Calu3 (cell line): ENCODE measurements around the gene HDAC4. TPM values are rescaled to one million over a fixed set of nuclear protein-coding genes. Genes with fewer than 3 reads are reported as not detected.

Experiments
- BruUV-seq: library from RNA; stranded (reverse); fragments of 400-500 nt; replicated peaks from 2 replicates; lab custom pipeline; 2021; lab: Mats Ljungman, UMichigan
- CTCF ChIA-PET: fragments of 300-600 bp; sonication (Branson Sonifier 250); formaldehyde crosslinking; loops from one replicate; lab custom pipeline; 2022; ENCODE audit warnings: antibody characterized with exemption; lab: Charles Lee
- DNase-seq: peaks from one replicate; pipeline ENCODE4 v3.0.0; 2022
- H3K27ac Mint-ChIP-seq: one replicate; pipeline ENCODE4 v1.8.0; 2022; ENCODE audit warnings: mixed read lengths; ENCODE audit not compliant: unreplicated experiment
- H3K27me3 Mint-ChIP-seq: one replicate; pipeline ENCODE4 v1.8.0; 2022; ENCODE audit warnings: mixed read lengths; ENCODE audit not compliant: unreplicated experiment
- H3K36me3 Mint-ChIP-seq: one replicate; pipeline ENCODE4 v1.8.0; 2022; ENCODE audit warnings: mild to moderate bottlenecking, moderate library complexity, mixed read lengths; ENCODE audit not compliant: insufficient read depth, unreplicated experiment
- H3K4me1 Mint-ChIP-seq: one replicate; pipeline ENCODE4 v1.8.0; 2022; ENCODE audit warnings: mild to moderate bottlenecking, low read depth, mixed read lengths; ENCODE audit not compliant: unreplicated experiment
- H3K4me3 Mint-ChIP-seq: one replicate; pipeline ENCODE4 v1.8.0; 2022; ENCODE audit warnings: mild to moderate bottlenecking, low read depth, moderate library complexity, mixed read lengths; ENCODE audit not compliant: unreplicated experiment
- H3K9me3 Mint-ChIP-seq: one replicate; pipeline ENCODE4 v1.8.0; 2022; ENCODE audit warnings: low read depth, mixed read lengths; ENCODE audit not compliant: unreplicated experiment
- CTCF ChIP-seq: fragments of 200-600 bp; IDR thresholded peaks from one replicate; pipeline ENCODE4 v1.8.0; 2022; ENCODE audit warnings: antibody characterized with exemption; ENCODE audit not compliant: unreplicated experiment
- intact Hi-C: fragments of 100-400 bp; cut with micrococcal nuclease; formaldehyde crosslinking; loops from one replicate; pipeline ENCODE4 v1.10.0; 2022; ENCODE audit not compliant: unreplicated experiment
- total RNA-seq: library from RNA; stranded (reverse); gene quantifications from 2 replicates; pipeline ENCODE4 v1.2.3, GENCODE V29; 2022

Gene HDAC4
- total RNA-seq, 1 experiment from 2014 or later: 39.6 TPM

GRCh38 chr2:239312081-239312511, 88.7 kb downstream of the HDAC4 start:
- intact Hi-C loops: no loop called here
- Mint-ChIP-seq H3K36me3 (no peaks in the 10 kb centered on the region), H3K27me3 (no peaks in the 10 kb centered on the region), H3K4me3 (no peak overlapping the region), H3K9me3 (no peaks in the 10 kb centered on the region), H3K27ac (no peak overlapping the region), H3K4me1 (no peaks in the 10 kb centered on the region)
- TF ChIP-seq CTCF: no peak
- DNase-seq: no peak
- BruUV-seq: no TSS peak
- CTCF ChIA-PET: no interaction called here

- Mint-ChIP-seq H3K27me3 (no peaks in the 10 kb centered on the region), H3K9me3 (no peaks in the 10 kb centered on the region), H3K36me3 (no peaks in the 10 kb centered on the region), H3K4me1 (no peaks in the 10 kb centered on the region), H3K27ac (no peak overlapping the region), H3K4me3 (no peak overlapping the region)
- CTCF ChIA-PET: no interaction called here
- TF ChIP-seq CTCF: no peak
- no TSS peak for BruUV-seq
- intact Hi-C loops: no loop called here
- no peak for DNase-seq
These were observed 89.4 kb downstream of the HDAC4 start for GRCh38 chr2:239311132-239312040.

GRCh38 chr2:239310401-239311061, 90.3 kb downstream of the HDAC4 start:
- Mint-ChIP-seq H3K36me3 (no peaks in the 10 kb centered on the region), H3K27me3 (no peaks in the 10 kb centered on the region), H3K4me1 (no peaks in the 10 kb centered on the region), H3K9me3 (no peaks in the 10 kb centered on the region), H3K27ac (no peak overlapping the region), H3K4me3 (no peak overlapping the region)
- TF ChIP-seq CTCF: no peak
- intact Hi-C loops: no loop called here
- no peak for DNase-seq
- CTCF ChIA-PET: no interaction called here
- BruUV-seq: no TSS peak

GRCh38 chr2:239309398-239310245, 91.2 kb downstream of the HDAC4 start:
- no peak for TF ChIP-seq CTCF
- no TSS peak for BruUV-seq
- H3K27me3 Mint-ChIP-seq: no peaks in the 10 kb centered on the region
- CTCF ChIA-PET: no interaction called here
- intact Hi-C loops: no loop called here
- H3K4me1 Mint-ChIP-seq: no peaks in the 10 kb centered on the region
- H3K36me3 Mint-ChIP-seq: no peaks in the 10 kb centered on the region
- DNase-seq: no peak
- H3K4me3 Mint-ChIP-seq: no peak overlapping the region
- no peak overlapping the region for H3K27ac Mint-ChIP-seq
- no peaks in the 10 kb centered on the region for H3K9me3 Mint-ChIP-seq
